Retinal pigment epithelial cell (primary cell): ENCODE results near the gene EP400.
"Not testable (repeated sequence)": the region's sequence is repeated elsewhere in the genome, so short reads cannot be mapped to it uniquely, and the experiment has no call there.

Experiments
- DNase-seq: peaks from one replicate; pipeline ENCODE4 v3.0.0-alpha.2; 2010; ENCODE audit warnings: low read depth
- H3K4me3 ChIP-seq: 2 replicates; pipeline ENCODE4 v1.5.1; 2011; ENCODE audit warnings: mild to moderate bottlenecking, low read length, control low read depth, moderate library complexity
- CTCF ChIP-seq: conservative IDR thresholded peaks from 2 replicates; pipeline ENCODE4 v1.5.1; 2011; ENCODE audit warnings: low read depth, low read length, control low read depth, inconsistent platforms

Gene EP400

GRCh38 chr12:132079200-132079599, 129.5 kb downstream of the EP400 start:
- H3K4me3 ChIP-seq = no peak overlapping the region
- TF ChIP-seq CTCF = no peak
- no peak for DNase-seq

GRCh38 chr12:132079695-132080094, 130.0 kb downstream of the EP400 start:
- no peak for TF ChIP-seq CTCF
- H3K4me3 ChIP-seq = no peak overlapping the region

GRCh38 chr12:132080515-132080914, 130.8 kb downstream of the EP400 start:
- not testable (repeated sequence) for H3K4me3 ChIP-seq, DNase-seq

More at GRCh38 chr12:132079695-132080094, 130.0 kb downstream of the EP400 start:
- no peak for DNase-seq

GRCh38 chr12:132081423-132081822, 131.7 kb downstream of the EP400 start:
- no peak for TF ChIP-seq CTCF
- DNase-seq = no peak
- no peak overlapping the region for H3K4me3 ChIP-seq

GRCh38 chr12:132083614-132083940, 133.8 kb downstream of the EP400 start:
- peak overlapping the region; percentile 52 for H3K4me3 ChIP-seq
- TF ChIP-seq CTCF = no peak
- no peak for DNase-seq

GRCh38 chr12:132083941-132084620, 134.3 kb downstream of the EP400 start:
- peak overlapping the region; percentile 72 for H3K4me3 ChIP-seq
- TF ChIP-seq CTCF = no peak

GRCh38 chr12:132084621-132085290, 135.0 kb downstream of the EP400 start:
- DNase-seq = peak; percentile 13
- no peak for TF ChIP-seq CTCF
- peak overlapping the region; percentile 72 for H3K4me3 ChIP-seq

More at GRCh38 chr12:132083941-132084620, 134.3 kb downstream of the EP400 start:
- DNase-seq = peak; percentile 64
